ENCODE results near the gene CLDN16.
A peak's percentile ranks its signal among the peaks of the same experiment; 100 is the strongest.

Gene CLDN16

GRCh38 chr3:190375671-190376070 is 12.3 kb upstream of the CLDN16 start:
- no peak for DNase-seq (ENCODE audit: insufficient read length, low spot score)
- no peak for TF ChIP-seq CTCF (IDR thresholded peaks at IDR 0.05; ENCODE audit: insufficient read depth, missing control alignments)
- FAIRE-seq = no peak

DNA sequence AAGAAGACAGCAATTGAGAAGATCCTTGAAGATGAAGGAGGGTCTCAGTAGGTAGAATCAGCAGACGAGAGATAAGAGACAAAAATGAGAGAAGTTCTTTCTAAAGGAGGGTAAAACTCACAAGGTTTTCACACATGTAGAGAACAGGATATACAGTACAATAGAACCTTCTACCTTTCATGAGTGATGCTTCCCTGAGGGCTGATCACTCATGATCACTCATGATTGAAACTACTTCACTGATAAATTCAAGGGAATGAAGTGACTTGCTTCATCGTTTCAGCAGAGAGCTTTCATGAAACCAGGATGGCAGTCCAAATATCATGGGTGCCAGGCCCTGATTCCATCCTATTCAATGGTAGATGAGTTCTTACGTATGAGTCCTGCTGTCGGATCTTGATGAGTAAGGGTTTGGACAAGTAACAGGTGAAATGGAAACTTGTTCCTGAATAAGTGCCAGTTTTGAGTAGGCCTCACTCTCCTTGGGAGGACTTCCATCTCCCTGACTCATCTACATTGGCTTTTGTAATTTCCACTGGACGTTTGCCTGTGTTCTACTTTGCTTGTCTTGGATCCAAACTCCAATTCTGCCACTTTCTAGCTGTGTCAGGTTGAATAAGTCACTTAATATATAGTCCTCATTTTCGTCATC is 9.6 kb upstream of the CLDN16 start:
- TF ChIP-seq CTCF (IDR thresholded peaks at IDR 0.05; ENCODE audit: insufficient read depth, missing control alignments) = no peak
- DNase-seq (ENCODE audit: insufficient read length, low spot score) (no peak), FAIRE-seq (no peak)

DNA sequence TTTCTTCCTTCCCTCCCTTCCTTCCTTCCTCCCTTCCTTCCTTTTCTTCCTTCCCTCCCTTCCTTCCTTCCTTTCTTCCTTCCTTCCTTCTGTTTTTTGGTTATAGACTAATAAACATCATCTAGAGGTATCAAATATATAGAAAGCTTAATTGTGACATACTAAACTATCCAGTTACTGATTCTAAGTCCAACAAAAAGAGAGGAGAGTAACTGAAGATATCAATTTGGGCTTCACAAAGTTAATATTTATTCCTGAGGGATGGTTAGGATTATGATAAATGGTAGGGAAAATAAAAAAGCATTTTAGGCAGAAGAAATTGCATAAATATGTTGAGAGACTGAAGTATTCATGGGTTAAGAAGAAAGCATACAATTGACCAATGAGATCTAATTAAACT is 7.8 kb upstream of the CLDN16 start:
- TF ChIP-seq CTCF (IDR thresholded peaks at IDR 0.05; ENCODE audit: insufficient read depth, missing control alignments) = no peak
- FAIRE-seq (no peak), DNase-seq (ENCODE audit: insufficient read length, low spot score) (no peak)

DNA sequence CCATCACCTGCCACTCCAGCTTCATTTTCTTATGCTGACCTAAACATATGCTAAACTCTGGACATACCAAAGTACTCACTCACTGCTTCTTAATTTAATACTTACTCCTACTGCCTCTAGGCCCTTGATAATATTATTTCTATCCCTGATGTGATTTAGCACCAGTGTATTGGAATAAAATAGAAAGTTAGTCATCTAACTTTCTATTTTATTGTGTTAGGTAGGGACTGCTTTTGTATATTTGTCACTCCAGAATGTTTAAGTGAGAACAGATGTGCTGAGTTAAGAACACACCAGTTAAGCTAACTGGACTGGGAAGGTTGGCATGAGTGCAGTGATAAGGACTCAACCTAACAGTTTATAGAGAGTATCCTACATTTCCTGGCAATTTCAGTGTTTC is 6.5 kb upstream of the CLDN16 start:
- no peak for FAIRE-seq
- DNase-seq (ENCODE audit: insufficient read length, low spot score) = no peak
- no peak for TF ChIP-seq CTCF (IDR thresholded peaks at IDR 0.05; ENCODE audit: insufficient read depth, missing control alignments)

DNA sequence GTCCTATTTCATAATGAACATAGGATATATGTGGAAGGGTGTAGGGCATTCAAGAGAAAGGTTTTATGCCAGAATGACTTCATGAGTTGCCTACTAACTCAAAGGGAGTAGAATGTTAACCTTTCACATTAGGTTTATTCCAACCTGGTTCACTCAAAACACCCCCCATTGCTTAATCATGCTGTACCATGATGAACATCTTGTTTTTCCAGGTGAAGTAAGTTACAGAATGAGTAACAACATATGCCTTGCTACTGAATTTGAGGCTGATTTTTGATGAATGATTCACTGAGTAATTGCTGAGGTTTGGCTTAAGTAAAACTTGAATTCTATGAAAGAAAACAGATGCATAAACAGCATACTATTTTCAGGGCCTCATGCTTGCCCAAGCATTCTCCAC is 5.9 kb upstream of the CLDN16 start:
- no peak for DNase-seq (ENCODE audit: insufficient read length, low spot score)
- no peak for FAIRE-seq

GRCh38 chr3:190384309-190384756 is 3.6 kb upstream of the CLDN16 start:
- FAIRE-seq = no peak

More for the DNA sequence above, 5.9 kb upstream of the CLDN16 start:
- no peak for TF ChIP-seq CTCF (IDR thresholded peaks at IDR 0.05; ENCODE audit: insufficient read depth, missing control alignments)

More at GRCh38 chr3:190384309-190384756, 3.6 kb upstream of the CLDN16 start:
- no peak for DNase-seq (ENCODE audit: insufficient read length, low spot score)
- peak; percentile 15 for TF ChIP-seq CTCF (IDR thresholded peaks at IDR 0.05; ENCODE audit: insufficient read depth, missing control alignments)
